ENCODE results near the gene IDH3G.

The IDH3G gene

GRCh38 chrX:153831429-153832150 is 37.4 kb upstream of the IDH3G start:
- H3K4me3 ChIP-seq (ENCODE audit: low read depth, low read length) = no peak overlapping the region
- H3K36me3 ChIP-seq (ENCODE audit: control insufficient read depth in 2 of 2, insufficient read depth in 1 of 2, low read length in 2 of 2) = no peaks in the 10 kb centered on the region
- ChIA-PET POLR2A (no interaction called here), CTCF (no interaction called here)
- TF ChIP-seq ZFP69B (tag by site-specific recombination; IDR thresholded peaks at IDR 0.05) (no peak), ZNF341 (tag by site-specific recombination; IDR thresholded peaks at IDR 0.05; ENCODE audit: low read depth) (peak; percentile 13; the same call in 1 of the 2 replicates)
- H3K27ac ChIP-seq (ENCODE audit: extremely low read depth, low read depth, low read length) = no peak overlapping the region
- H3K9me3 ChIP-seq (ENCODE audit: control insufficient read depth, insufficient read depth, low read depth, low read length) = no peaks in the 10 kb centered on the region
- H3K4me1 ChIP-seq (ENCODE audit: control insufficient read depth, insufficient read depth, low read length) = no peaks in the 10 kb centered on the region

GRCh38 chrX:153830640-153831428 is 36.7 kb upstream of the IDH3G start:
- H3K4me1 ChIP-seq (ENCODE audit: control insufficient read depth, insufficient read depth, low read length) = no peaks in the 10 kb centered on the region
- H3K36me3 ChIP-seq (ENCODE audit: control insufficient read depth in 2 of 2, insufficient read depth in 1 of 2, low read length in 2 of 2) = no peaks in the 10 kb centered on the region
- no peak overlapping the region for H3K27ac ChIP-seq (ENCODE audit: extremely low read depth, low read depth, low read length)
- ChIA-PET POLR2A (no interaction called here), CTCF (no interaction called here)
- no peaks in the 10 kb centered on the region for H3K9me3 ChIP-seq (ENCODE audit: control insufficient read depth, insufficient read depth, low read depth, low read length)
- TF ChIP-seq ZNF112 (tag by site-specific recombination; IDR thresholded peaks at IDR 0.05) = no peak
- TF ChIP-seq ZFHX2 (tag by site-specific recombination; conservative IDR thresholded peaks at IDR 0.05) = 0 out of 2 replicates have a peak, but pooled peaks have one; percentile 17
- TF ChIP-seq ZNF558 (tag by site-specific recombination; IDR thresholded peaks at IDR 0.05) = no peak
- TF ChIP-seq ZNF366 (tag by site-specific recombination; conservative IDR thresholded peaks at IDR 0.05) = peak; percentile 43; the same call in 1 of the 2 replicates
- TF ChIP-seq ZBTB8A (tag by site-specific recombination; IDR thresholded peaks at IDR 0.05) = no peak
- no peak for TF ChIP-seq ZNF202 (tag by site-specific recombination; IDR thresholded peaks at IDR 0.05; ENCODE audit: borderline replicate concordance)
- no peak overlapping the region; the same call in 1 of the 2 replicates for H3K4me3 ChIP-seq (ENCODE audit: low read depth, low read length)

- H3K4me1 ChIP-seq (ENCODE audit: control insufficient read depth, insufficient read depth, low read length) = no peaks in the 10 kb centered on the region
- H3K36me3 ChIP-seq (ENCODE audit: control insufficient read depth in 2 of 2, insufficient read depth in 1 of 2, low read length in 2 of 2) = no peaks in the 10 kb centered on the region
- no peaks in the 10 kb centered on the region for H3K9me3 ChIP-seq (ENCODE audit: control insufficient read depth, insufficient read depth, low read depth, low read length)
- no peak within 1 kb of the TSS for H3K27ac ChIP-seq (ENCODE audit: extremely low read depth, low read depth, low read length)
- peak within 1 kb of the TSS; percentile 33 for H3K4me3 ChIP-seq (ENCODE audit: low read depth, low read length)
- POLR2A ChIA-PET = interaction anchor here (1.4 kb wide), 1 partner anchor 11 kb away, joined by 9 read pairs; no protein-coding TSS in a partner anchor
- CTCF ChIA-PET = no interaction called here
- 0 out of 2 replicates have a peak, but pooled peaks have one; percentile 37 for TF ChIP-seq SP3 (tag by site-specific recombination; IDR thresholded peaks at IDR 0.05)
- TF ChIP-seq SP2 (tag by site-specific recombination; IDR thresholded peaks at IDR 0.05) = peak; percentile 31
- TF ChIP-seq EGR2 (tag by site-specific recombination; IDR thresholded peaks at IDR 0.05; ENCODE audit: low read depth) = peak; percentile 94
- TF ChIP-seq ZNF335 (tag by site-specific recombination; conservative IDR thresholded peaks at IDR 0.05) = peak; percentile 73
- no peak; the same call in 1 of the 2 replicates for TF ChIP-seq GLIS1 (tag by site-specific recombination; IDR thresholded peaks at IDR 0.05)
- TF ChIP-seq MYNN (tag by site-specific recombination; IDR thresholded peaks at IDR 0.05; ENCODE audit: borderline replicate concordance) = no peak
- TF ChIP-seq ZNF544 (tag by site-specific recombination; IDR thresholded peaks at IDR 0.05) = no peak
- no peak for TF ChIP-seq ZNF558 (tag by site-specific recombination; IDR thresholded peaks at IDR 0.05)
- peak; percentile 52; the same call in 1 of the 2 replicates for TF ChIP-seq ZBTB20 (tag by site-specific recombination; IDR thresholded peaks at IDR 0.05)
- peak; percentile 12; the same call in 1 of the 2 replicates for TF ChIP-seq ZBTB7A (tag by site-specific recombination; IDR thresholded peaks at IDR 0.05; ENCODE audit: low read depth)
- 0 out of 2 replicates have a peak, but pooled peaks have one; percentile 38 for TF ChIP-seq ZIC2 (tag by site-specific recombination; IDR thresholded peaks at IDR 0.05)
- peak; percentile 66; the same call in 1 of the 2 replicates for TF ChIP-seq PATZ1 (tag by site-specific recombination; IDR thresholded peaks at IDR 0.05)
- peak; percentile 83 for TF ChIP-seq ZBTB26 (tag by site-specific recombination; optimal IDR thresholded peaks at IDR 0.05)
- TF ChIP-seq KLF1 (tag by site-specific recombination; IDR thresholded peaks at IDR 0.05) = peak; percentile 69
- peak; percentile 39 for TF ChIP-seq ZNF341 (tag by site-specific recombination; IDR thresholded peaks at IDR 0.05; ENCODE audit: low read depth)
- peak; percentile 63 for TF ChIP-seq ZBTB8A (tag by site-specific recombination; IDR thresholded peaks at IDR 0.05)
- TF ChIP-seq ZNF398 (tag by site-specific recombination; IDR thresholded peaks at IDR 0.05) = peak; percentile 62
- peak; percentile 99 for TF ChIP-seq ZFHX2 (tag by site-specific recombination; conservative IDR thresholded peaks at IDR 0.05)
- peak; percentile 41; the same call in 1 of the 2 replicates for TF ChIP-seq GLIS2 (tag by site-specific recombination; IDR thresholded peaks at IDR 0.05)
These were observed 35.8 kb upstream of the IDH3G start, which contains the start of gene PDZD4 for GRCh38 chrX:153829799-153830639. PDZD4 (minus strand) TSS chrX:153830544; CDS start chrX:153830298, 246 bp downstream.

Data from HEK293 (cell line).